HG03039 (cell line): ENCODE data around the gene CACNG4.

Experiments
- ATAC-seq: cut with Tn5 transposase; IDR thresholded peaks from one replicate; pipeline ENCODE4 v1.9.1; 2021; ENCODE audit warnings: mild to moderate bottlenecking, moderate library complexity; ENCODE audit not compliant: unreplicated experiment

Gene CACNG4

DNA sequence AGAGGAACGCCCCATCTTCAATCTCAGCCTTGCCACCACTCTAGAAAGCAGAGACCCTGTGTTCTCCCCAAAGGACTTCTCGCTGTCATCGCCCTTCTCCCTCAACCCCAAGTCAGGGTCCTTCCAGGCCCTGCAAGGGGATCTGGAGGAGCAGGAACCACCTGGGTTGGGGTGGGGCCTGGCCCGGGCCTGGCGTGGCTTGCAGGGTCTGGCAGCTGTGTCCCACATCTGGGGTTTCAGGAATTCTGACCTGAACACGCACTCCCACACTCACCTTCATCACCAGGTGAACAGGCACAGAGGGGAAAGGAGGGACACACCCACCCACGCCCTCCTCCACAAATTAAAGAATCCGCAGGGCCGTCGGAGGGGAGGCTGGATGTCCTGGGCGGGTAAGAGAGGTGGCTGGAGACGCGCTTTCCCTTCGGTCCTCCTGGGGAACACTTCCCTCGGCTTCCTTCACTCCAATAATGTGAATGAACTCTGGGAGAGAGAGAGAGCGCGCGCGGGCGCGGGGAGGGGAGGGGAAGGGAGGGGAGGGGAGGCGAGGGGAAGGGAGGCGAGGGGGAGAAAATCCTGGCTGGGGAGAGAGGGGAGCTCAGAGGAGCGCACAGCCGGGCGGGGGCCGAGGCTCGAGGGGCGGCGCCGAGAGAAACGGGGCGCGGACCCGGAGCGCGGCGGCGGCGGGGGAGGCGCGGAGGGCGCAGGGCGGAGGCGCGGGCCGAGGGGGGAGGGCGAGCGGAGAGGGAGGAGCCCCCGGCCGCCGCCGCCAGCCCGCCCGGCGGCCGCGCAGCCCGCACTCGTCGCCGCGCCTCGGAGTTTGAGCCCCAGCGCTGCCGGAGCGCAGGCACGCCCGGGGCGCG, at the start of gene CACNG4:
CACNG4 (plus strand) TSS at position 799 of the 863 bp plus-strand sequence. CDS start 205 bp downstream, outside the sequence.
- ATAC-seq, result no peak

- no peak for ATAC-seq
These were observed 49.3 kb upstream of the CACNG4 start for GRCh38 chr17:66915204-66915611.

GRCh38 chr17:66915792-66916191, 48.7 kb upstream of the CACNG4 start:
- ATAC-seq, result no peak

DNA sequence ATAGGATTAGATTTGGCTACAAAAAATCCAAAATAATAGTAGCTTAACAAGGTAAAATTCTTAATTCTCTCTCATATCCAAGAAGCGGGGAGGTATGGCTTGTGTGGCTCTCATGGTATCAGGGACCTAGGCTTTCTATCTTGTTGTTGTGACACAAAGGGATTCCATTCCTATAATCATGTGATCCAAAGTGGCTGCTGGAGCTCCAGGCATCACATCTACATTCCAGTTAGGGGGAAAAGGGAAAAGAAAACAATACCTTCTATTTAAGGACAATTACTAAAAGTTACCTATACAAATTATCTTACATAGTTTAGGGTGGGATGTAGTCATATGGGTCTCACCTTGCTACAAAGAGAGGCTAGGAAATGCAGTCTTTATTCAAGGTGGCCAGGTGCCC, 47.6 kb upstream of the CACNG4 start:
- no peak for ATAC-seq

- no peak for ATAC-seq
These were observed 45.6 kb upstream of the CACNG4 start for GRCh38 chr17:66918896-66919295.

GRCh38 chr17:66920435-66920834, 44.1 kb upstream of the CACNG4 start:
- no peak for ATAC-seq

DNA sequence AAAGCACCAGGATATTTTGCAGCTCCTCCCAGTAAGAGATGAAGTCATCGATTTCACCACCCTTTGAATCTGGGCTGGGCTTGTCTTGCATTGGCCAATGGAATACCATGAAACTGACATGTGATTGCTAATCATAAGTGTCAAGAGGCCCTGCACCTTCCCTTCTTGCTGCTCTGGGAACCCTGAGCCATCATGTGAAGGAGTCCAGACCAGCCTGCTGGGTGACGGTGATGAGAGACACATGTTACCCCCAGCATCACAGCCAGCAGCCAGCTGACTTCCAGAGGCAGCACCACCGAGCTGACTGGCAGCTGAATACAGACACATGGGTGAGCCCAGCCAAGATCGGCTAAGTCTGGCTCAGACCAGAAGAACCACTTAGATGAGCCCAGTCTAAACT, 43.6 kb upstream of the CACNG4 start:
- no peak for ATAC-seq

GRCh38 chr17:66923886-66924285, 40.6 kb upstream of the CACNG4 start:
- ATAC-seq, result no peak

- ATAC-seq, result no peak
These were observed 38.6 kb upstream of the CACNG4 start for GRCh38 chr17:66925811-66926500.

DNA sequence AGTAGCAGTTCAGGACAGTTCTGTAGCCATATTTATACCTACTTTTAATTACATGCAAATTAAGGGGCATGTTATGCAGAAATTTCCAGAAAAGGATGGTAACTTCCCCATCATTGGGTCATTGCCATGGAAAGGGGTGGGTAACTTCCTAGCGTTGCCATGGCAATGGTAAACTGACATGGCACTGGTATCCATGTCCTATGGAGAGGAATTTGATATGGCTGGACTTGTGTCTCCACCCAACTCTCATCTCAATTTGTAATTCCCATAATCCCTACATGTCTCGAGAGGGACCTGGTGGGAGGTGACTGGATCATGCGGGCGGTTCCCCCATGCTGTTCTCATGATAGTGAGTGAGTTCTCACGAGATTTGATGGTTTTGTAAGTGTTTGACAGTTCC, 35.6 kb upstream of the CACNG4 start:
- no peak for ATAC-seq

- ATAC-seq, result no peak
These were observed 34.9 kb upstream of the CACNG4 start for GRCh38 chr17:66929591-66929990.

- no peak for ATAC-seq
These were observed 33.6 kb upstream of the CACNG4 start for GRCh38 chr17:66930933-66931332.

DNA sequence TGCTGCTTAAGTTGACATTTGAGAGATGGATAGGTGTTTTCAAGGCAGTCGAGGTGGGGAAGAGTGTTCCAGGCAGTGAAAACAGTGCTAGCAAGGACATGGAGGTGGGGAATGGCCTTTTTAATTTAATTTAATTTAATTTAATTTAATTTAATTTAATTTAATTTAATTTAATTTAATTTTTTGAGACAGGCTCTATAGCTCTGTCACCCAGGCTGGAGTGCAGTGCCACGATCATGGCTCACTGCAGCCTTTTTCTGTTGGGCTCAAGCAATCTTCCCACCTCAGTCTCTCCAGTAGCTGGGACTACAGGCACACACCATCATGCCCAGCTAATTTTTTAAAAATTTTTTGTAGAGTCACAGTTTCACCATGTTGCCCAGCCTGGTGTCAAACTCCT, 32.2 kb upstream of the CACNG4 start:
- ATAC-seq, result no peak

- ATAC-seq, result no peak
These were observed 30.5 kb upstream of the CACNG4 start for GRCh38 chr17:66934040-66934439.

GRCh38 chr17:66935717-66936116, 28.8 kb upstream of the CACNG4 start:
- ATAC-seq, result no peak

DNA sequence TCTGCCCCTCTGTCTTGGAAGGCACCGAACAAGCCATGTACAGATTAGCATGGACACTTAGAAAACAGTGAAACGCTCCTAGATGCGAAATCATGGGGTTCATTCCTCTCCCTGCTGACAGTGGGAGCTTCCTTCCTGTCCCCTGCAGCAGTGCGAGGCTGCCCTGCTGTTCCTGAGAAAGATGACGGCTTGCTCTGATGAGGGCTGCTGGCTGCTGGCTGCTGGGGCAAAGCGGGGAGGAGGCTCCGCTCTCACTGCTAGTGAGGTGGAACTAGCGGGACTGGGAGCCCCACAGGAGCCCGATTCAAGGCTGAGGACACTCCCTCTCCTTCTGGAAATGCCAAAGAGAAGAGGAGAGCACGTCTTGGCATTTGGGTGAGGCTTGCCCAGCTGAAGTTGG, 25.9 kb upstream of the CACNG4 start:
- ATAC-seq, result no peak

DNA sequence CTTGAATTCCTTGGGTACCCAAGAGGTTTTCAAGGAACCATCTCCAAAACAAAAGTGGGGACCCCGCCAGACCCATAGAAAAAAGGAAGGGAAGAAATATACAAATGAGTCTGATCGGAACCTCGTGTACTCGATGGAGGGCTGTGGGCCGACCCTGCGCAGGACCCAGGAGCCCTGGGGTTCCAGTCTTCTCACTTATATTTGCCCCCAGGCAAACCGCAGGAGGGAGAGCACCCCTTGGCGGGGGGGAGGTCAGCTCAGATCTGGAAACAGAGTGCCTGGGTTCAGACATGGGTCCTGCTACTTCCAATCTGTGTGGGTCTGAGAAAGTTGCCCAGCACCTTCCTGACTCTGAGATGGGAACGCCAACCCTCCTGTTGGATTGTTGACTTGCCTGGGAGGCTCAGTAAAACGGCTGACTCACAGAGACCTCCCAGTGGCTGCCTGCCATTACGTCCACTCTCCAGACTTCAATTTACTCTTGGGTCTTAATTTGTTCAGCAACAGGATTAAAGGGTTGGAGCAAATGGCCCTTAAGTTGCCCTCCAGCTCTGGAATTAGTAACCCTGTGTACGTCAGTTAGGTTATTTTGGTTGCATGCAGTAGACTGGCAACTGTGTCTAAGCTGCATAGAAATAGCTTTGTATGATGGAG, 24.9 kb upstream of the CACNG4 start:
- ATAC-seq, result no peak

GRCh38 chr17:66941249-66941648, 23.3 kb upstream of the CACNG4 start:
- ATAC-seq, result no peak

GRCh38 chr17:66941773-66942450, 22.6 kb upstream of the CACNG4 start:
- ATAC-seq, result no peak

GRCh38 chr17:66942451-66943264, 21.8 kb upstream of the CACNG4 start:
- no peak for ATAC-seq
